ENCODE results near the gene METTL4.

GRCh38 chr18:2609604-2610003 lies 38.3 kb upstream of the METTL4 start:
- no peak for TF ChIP-seq MAZ (IDR thresholded peaks at IDR 0.05; ENCODE audit: borderline replicate concordance, low read depth, low read length)
- no peak for TF ChIP-seq POLR2A (IDR thresholded peaks at IDR 0.05; ENCODE audit: low read length)
- TF ChIP-seq, protein P1, sequence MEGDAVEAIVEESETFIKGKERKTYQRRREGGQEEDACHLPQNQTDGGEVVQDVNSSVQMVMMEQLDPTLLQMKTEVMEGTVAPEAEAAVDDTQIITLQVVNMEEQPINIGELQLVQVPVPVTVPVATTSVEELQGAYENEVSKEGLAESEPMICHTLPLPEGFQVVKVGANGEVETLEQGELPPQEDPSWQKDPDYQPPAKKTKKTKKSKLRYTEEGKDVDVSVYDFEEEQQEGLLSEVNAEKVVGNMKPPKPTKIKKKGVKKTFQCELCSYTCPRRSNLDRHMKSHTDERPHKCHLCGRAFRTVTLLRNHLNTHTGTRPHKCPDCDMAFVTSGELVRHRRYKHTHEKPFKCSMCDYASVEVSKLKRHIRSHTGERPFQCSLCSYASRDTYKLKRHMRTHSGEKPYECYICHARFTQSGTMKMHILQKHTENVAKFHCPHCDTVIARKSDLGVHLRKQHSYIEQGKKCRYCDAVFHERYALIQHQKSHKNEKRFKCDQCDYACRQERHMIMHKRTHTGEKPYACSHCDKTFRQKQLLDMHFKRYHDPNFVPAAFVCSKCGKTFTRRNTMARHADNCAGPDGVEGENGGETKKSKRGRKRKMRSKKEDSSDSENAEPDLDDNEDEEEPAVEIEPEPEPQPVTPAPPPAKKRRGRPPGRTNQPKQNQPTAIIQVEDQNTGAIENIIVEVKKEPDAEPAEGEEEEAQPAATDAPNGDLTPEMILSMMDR (IDR thresholded peaks at IDR 0.05): no peak
- TF ChIP-seq, protein P2, sequence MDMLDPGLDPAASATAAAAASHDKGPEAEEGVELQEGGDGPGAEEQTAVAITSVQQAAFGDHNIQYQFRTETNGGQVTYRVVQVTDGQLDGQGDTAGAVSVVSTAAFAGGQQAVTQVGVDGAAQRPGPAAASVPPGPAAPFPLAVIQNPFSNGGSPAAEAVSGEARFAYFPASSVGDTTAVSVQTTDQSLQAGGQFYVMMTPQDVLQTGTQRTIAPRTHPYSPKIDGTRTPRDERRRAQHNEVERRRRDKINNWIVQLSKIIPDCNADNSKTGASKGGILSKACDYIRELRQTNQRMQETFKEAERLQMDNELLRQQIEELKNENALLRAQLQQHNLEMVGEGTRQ (IDR thresholded peaks at IDR 0.05): no peak
- TF ChIP-seq, protein P3, sequence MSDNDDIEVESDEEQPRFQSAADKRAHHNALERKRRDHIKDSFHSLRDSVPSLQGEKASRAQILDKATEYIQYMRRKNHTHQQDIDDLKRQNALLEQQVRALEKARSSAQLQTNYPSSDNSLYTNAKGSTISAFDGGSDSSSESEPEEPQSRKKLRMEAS (IDR thresholded peaks at IDR 0.05): no peak
- no peak for TF ChIP-seq POLR2AphosphoS2 (conservative IDR thresholded peaks at IDR 0.05; ENCODE audit: low read length)

Data from A549 (cell line).